Suprapubic skin (tissue), 4 donors: ENCODE data around the gene NPC1L1.

Experiments used
- EP300 ChIP-seq: sonication (generic); formaldehyde crosslinking; IDR thresholded peaks from one replicate; pipeline ENCODE4 v1.6.1; 2017; ENCODE audit warnings: antibody characterized with exemption
- POLR2AphosphoS5 ChIP-seq, 3 donors: sonication (generic); formaldehyde crosslinking; IDR thresholded peaks; one replicate each; pipeline ENCODE4 v1.6.1; 2017; ENCODE audit warnings: antibody characterized with exemption in 3 of 3

- TF ChIP-seq EP300 (no peak), POLR2AphosphoS5 (IDR thresholded peaks at IDR 0.05) (no peak)
These were observed 44.7 kb downstream of the NPC1L1 start for GRCh38 chr7:44496385-44496784.
